ENCODE measurements around the gene PRR30. TPM values are rescaled to one million over a fixed set of nuclear protein-coding genes. Genes with fewer than 3 reads are reported as not detected.
A peak's percentile ranks its signal among the peaks of the same experiment; 100 is the strongest.

The PRR30 gene
- total RNA-seq, 1 donor from 2014 or later: not detected

GRCh38 chr2:27160191-27160590, 21.0 kb upstream of the PRR30 start:
- no peaks in the 10 kb centered on the region for H3K27me3 Mint-ChIP-seq (ENCODE audit: low read depth)
- no peaks in the 10 kb centered on the region for H3K9me3 Mint-ChIP-seq
- H3K4me3 Mint-ChIP-seq: no peak overlapping the region
- no peak overlapping the region for H3K27ac Mint-ChIP-seq (ENCODE audit: unreplicated experiment)
- no peak for DNase-seq (ENCODE audit: low read depth, low spot score)
- no peaks in the 10 kb centered on the region for H3K36me3 Mint-ChIP-seq (ENCODE audit: low read depth)
- no peaks in the 10 kb centered on the region for H3K4me1 Mint-ChIP-seq
- TF ChIP-seq, protein P1, sequence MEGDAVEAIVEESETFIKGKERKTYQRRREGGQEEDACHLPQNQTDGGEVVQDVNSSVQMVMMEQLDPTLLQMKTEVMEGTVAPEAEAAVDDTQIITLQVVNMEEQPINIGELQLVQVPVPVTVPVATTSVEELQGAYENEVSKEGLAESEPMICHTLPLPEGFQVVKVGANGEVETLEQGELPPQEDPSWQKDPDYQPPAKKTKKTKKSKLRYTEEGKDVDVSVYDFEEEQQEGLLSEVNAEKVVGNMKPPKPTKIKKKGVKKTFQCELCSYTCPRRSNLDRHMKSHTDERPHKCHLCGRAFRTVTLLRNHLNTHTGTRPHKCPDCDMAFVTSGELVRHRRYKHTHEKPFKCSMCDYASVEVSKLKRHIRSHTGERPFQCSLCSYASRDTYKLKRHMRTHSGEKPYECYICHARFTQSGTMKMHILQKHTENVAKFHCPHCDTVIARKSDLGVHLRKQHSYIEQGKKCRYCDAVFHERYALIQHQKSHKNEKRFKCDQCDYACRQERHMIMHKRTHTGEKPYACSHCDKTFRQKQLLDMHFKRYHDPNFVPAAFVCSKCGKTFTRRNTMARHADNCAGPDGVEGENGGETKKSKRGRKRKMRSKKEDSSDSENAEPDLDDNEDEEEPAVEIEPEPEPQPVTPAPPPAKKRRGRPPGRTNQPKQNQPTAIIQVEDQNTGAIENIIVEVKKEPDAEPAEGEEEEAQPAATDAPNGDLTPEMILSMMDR (conservative IDR thresholded peaks at IDR 0.05): no peak

DNA sequence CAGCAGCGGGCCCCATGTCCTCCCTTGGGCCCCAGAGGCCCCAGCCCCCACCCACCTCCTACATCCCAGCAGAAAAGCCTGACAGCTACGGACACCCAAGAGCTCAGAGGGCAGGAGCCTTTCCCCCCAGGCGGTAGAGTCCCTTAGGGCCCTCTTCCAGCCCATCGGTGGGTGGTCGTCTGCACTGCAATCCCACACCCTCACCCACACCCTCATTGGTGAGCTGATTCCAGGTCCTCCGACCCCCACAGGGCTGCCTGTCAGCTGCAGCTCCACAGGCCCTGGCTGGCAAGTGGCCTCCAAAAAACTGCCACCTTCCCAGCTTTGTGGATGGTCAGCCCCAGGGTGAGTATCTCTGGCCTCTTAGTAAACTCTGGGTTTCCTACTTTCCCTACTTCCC, 20.1 kb upstream of the PRR30 start:
- no peak for DNase-seq (ENCODE audit: low read depth, low spot score)
- Mint-ChIP-seq H3K27ac (ENCODE audit: unreplicated experiment) (no peak overlapping the region), H3K4me3 (no peak overlapping the region), H3K9me3 (no peaks in the 10 kb centered on the region), H3K27me3 (ENCODE audit: low read depth) (no peaks in the 10 kb centered on the region), H3K4me1 (no peaks in the 10 kb centered on the region), H3K36me3 (ENCODE audit: low read depth) (no peaks in the 10 kb centered on the region)
- TF ChIP-seq, protein P1 (conservative IDR thresholded peaks at IDR 0.05): no peak

- TF ChIP-seq, protein P1 (conservative IDR thresholded peaks at IDR 0.05): no peak
- H3K36me3 Mint-ChIP-seq (ENCODE audit: low read depth): no peaks in the 10 kb centered on the region
- no peaks in the 10 kb centered on the region for H3K9me3 Mint-ChIP-seq
- no peaks in the 10 kb centered on the region for H3K27me3 Mint-ChIP-seq (ENCODE audit: low read depth)
- H3K4me3 Mint-ChIP-seq: no peak overlapping the region
- no peak for DNase-seq (ENCODE audit: low read depth, low spot score)
- no peaks in the 10 kb centered on the region for H3K4me1 Mint-ChIP-seq
- peak overlapping the region; percentile 50 for H3K27ac Mint-ChIP-seq (ENCODE audit: unreplicated experiment)
These were observed 19.3 kb upstream of the PRR30 start for GRCh38 chr2:27158468-27158867.

GRCh38 chr2:27155069-27155520, 15.9 kb upstream of the PRR30 start:
- no peak overlapping the region for H3K4me3 Mint-ChIP-seq
- TF ChIP-seq, protein P1 (conservative IDR thresholded peaks at IDR 0.05): no peak
- H3K27me3 Mint-ChIP-seq (ENCODE audit: low read depth): no peaks in the 10 kb centered on the region
- no peak overlapping the region for H3K27ac Mint-ChIP-seq (ENCODE audit: unreplicated experiment)
- no peaks in the 10 kb centered on the region for H3K9me3 Mint-ChIP-seq
- DNase-seq (ENCODE audit: low read depth, low spot score): no peak
- no peaks in the 10 kb centered on the region for H3K36me3 Mint-ChIP-seq (ENCODE audit: low read depth)
- H3K4me1 Mint-ChIP-seq: no peaks in the 10 kb centered on the region

DNA sequence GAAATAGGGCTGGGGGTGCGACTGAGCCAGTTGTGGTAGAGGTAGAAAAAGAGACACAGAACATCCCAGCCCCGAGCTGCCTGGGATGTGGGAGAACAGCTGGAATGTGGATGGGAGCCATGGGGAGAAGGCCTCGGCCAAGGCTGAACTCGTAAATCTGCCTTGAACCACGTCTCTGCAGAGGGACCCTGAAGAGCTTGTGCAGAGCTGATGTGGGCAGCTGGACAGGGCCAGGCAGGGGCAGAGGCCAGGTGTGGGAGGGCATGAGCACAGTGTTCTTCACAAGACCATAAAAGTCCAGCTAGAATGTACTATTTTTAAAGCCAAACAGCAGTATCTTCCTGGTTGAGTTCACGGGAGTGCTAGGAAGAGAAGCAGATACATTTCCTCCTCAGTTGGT, 15.3 kb upstream of the PRR30 start:
- H3K36me3 Mint-ChIP-seq (ENCODE audit: low read depth): no peaks in the 10 kb centered on the region
- no peaks in the 10 kb centered on the region for H3K27me3 Mint-ChIP-seq (ENCODE audit: low read depth)
- TF ChIP-seq, protein P1 (conservative IDR thresholded peaks at IDR 0.05): no peak
- DNase-seq (ENCODE audit: low read depth, low spot score): no peak
- H3K27ac Mint-ChIP-seq (ENCODE audit: unreplicated experiment): no peak overlapping the region
- no peak overlapping the region for H3K4me3 Mint-ChIP-seq
- no peaks in the 10 kb centered on the region for H3K4me1 Mint-ChIP-seq
- H3K9me3 Mint-ChIP-seq: no peaks in the 10 kb centered on the region
